GM10266 (cell line): ENCODE measurements around the gene CLTCL1.

Source experiments
- DNase-seq: peaks from one replicate; pipeline ENCODE4 v3.0.0; 2012; ENCODE audit errors: extremely low spot score
- CTCF ChIP-seq: IDR thresholded peaks from 2 replicates; pipeline ENCODE4 v1.5.1; 2012; ENCODE audit warnings: mild to moderate bottlenecking, low read depth; ENCODE audit not compliant: control insufficient read depth, insufficient read depth; ENCODE audit errors: missing control alignments

Gene CLTCL1

GRCh38 chr22:19180740-19181410 lies 110.6 kb downstream of the CLTCL1 start:
- TF ChIP-seq CTCF: no peak
- no peak for DNase-seq

GRCh38 chr22:19180234-19180633 lies 111.3 kb downstream of the CLTCL1 start:
- no peak for DNase-seq
- TF ChIP-seq CTCF: no peak

GRCh38 chr22:19179497-19180048 lies 111.9 kb downstream of the CLTCL1 start:
- peak; percentile 80 for DNase-seq
- peak; percentile 80 for TF ChIP-seq CTCF

GRCh38 chr22:19178657-19179496 lies 112.6 kb downstream of the CLTCL1 start, which contains the start of gene SLC25A1:
TSS of gene SLC25A1 (minus strand) at chr22:19178736. CDS start at chr22:19178673, 63 bp downstream.
- peak; percentile 98 for DNase-seq
- no peak for TF ChIP-seq CTCF

- peak; percentile 82 for DNase-seq
- peak; percentile 4 for TF ChIP-seq CTCF
Measured at GRCh38 chr22:19178065-19178656, 113.4 kb downstream of the CLTCL1 start.

GRCh38 chr22:19177164-19178064 lies 114.1 kb downstream of the CLTCL1 start:
- no peak for DNase-seq
- no peak for TF ChIP-seq CTCF
